SK-N-SH treated with all-trans-retinoic acid at 6 μM for 48 hours (cell line): ENCODE data around the gene ARHGEF7.

Experiments
- ATAC-seq: fragments of 200-7000 bp; cut with Tn5 transposase; 3 replicates; pipeline ENCODE4 v1.9.1; 2020; ENCODE audit warnings: mild to moderate bottlenecking, moderate library complexity
- ARNTL ChIP-seq: fragments of 450-650 bp; formaldehyde crosslinking; IDR thresholded peaks from 2 replicates; pipeline ENCODE4 v1.5.0; 2020; ENCODE audit warnings: low read depth, mild to moderate bottlenecking, moderate library complexity, borderline replicate concordance
- BACH2 ChIP-seq: fragments of 250-450 bp; sonication (Bioruptor Pico); IDR thresholded peaks from 2 replicates; pipeline ENCODE4 v1.9.0; 2021; ENCODE audit warnings: mild to moderate bottlenecking, borderline replicate concordance
- CREB5 ChIP-seq: fragments of 250-450 bp; sonication (Bioruptor Pico); IDR thresholded peaks from 2 replicates; pipeline ENCODE4 v1.5.1; 2020; ENCODE audit warnings: low read depth, mild to moderate bottlenecking, moderate library complexity
- CSDC2 ChIP-seq: fragments of 250-450 bp; sonication (Bioruptor Pico); IDR thresholded peaks from 2 replicates; pipeline ENCODE4 v1.5.0; 2020; ENCODE audit warnings: mild to moderate bottlenecking, moderate library complexity
- CSRNP3 ChIP-seq: fragments of 250-450 bp; sonication (Bioruptor Pico); IDR thresholded peaks from 2 replicates; pipeline ENCODE4 v1.5.1; 2021; ENCODE audit warnings: mild to moderate bottlenecking, moderate library complexity
- ESRRG ChIP-seq: fragments of 250-450 bp; sonication (Bioruptor Pico); IDR thresholded peaks from 2 replicates; pipeline ENCODE4 v1.6.1; 2021; ENCODE audit warnings: mild to moderate bottlenecking
- GLIS3 ChIP-seq: fragments of 250-450 bp; sonication (Bioruptor Pico); IDR thresholded peaks from 2 replicates; pipeline ENCODE4 v1.5.0; 2020; ENCODE audit warnings: mild to moderate bottlenecking, moderate library complexity
- ISL1 ChIP-seq: fragments of 250-450 bp; sonication (Bioruptor Pico); IDR thresholded peaks from 2 replicates; pipeline ENCODE4 v2.1.2; 2022; ENCODE audit warnings: mild to moderate bottlenecking, moderate library complexity
- OSR1 ChIP-seq: fragments of 250-450 bp; sonication (Bioruptor Pico); IDR thresholded peaks from 2 replicates; pipeline ENCODE4 v1.8.0; 2022; ENCODE audit warnings: moderate library complexity, mild to moderate bottlenecking, inconsistent platforms
- SNAI2 ChIP-seq: fragments of 250-450 bp; sonication (Bioruptor Pico); IDR thresholded peaks from 2 replicates; pipeline ENCODE4 v1.5.0; 2020; ENCODE audit warnings: mild to moderate bottlenecking, moderate library complexity
- TOX ChIP-seq: fragments of 250-450 bp; sonication (Bioruptor Pico); IDR thresholded peaks from 2 replicates; pipeline ENCODE4 v1.8.0; 2021; ENCODE audit warnings: mild to moderate bottlenecking, moderate library complexity, borderline replicate concordance
- ZC3H10 ChIP-seq: fragments of 250-450 bp; sonication (Bioruptor Pico); IDR thresholded peaks from 2 replicates; pipeline ENCODE4 v1.5.1; 2021; ENCODE audit warnings: mild to moderate bottlenecking, moderate library complexity
- ZFP3 ChIP-seq: fragments of 250-450 bp; sonication (Bioruptor Pico); IDR thresholded peaks from 2 replicates; pipeline ENCODE4 v1.5.0; 2020; ENCODE audit warnings: mild to moderate bottlenecking, moderate library complexity
- ZFP30 ChIP-seq: fragments of 450-650 bp; formaldehyde crosslinking; IDR thresholded peaks from 2 replicates; pipeline ENCODE4 v1.5.0; 2022; ENCODE audit warnings: mild to moderate bottlenecking, moderate library complexity
- ZNF565 ChIP-seq: fragments of 450-650 bp; formaldehyde crosslinking; conservative IDR thresholded peaks from 2 replicates; pipeline ENCODE4 v1.5.0; 2020; ENCODE audit warnings: low read depth, mild to moderate bottlenecking, moderate library complexity
- ZNF8 ChIP-seq: fragments of 450-650 bp; formaldehyde crosslinking; IDR thresholded peaks from 2 replicates; pipeline ENCODE4 v1.5.0; 2020; ENCODE audit warnings: mild to moderate bottlenecking, moderate library complexity
- TF ChIP-seq, protein P1 (sequence below): fragments of 250-450 bp; sonication (Bioruptor Pico); IDR thresholded peaks from 2 replicates; pipeline ENCODE4 v1.8.0; 2020; ENCODE audit warnings: mild to moderate bottlenecking, moderate library complexity, borderline replicate concordance
- TF ChIP-seq, protein P2 (sequence below): fragments of 250-450 bp; sonication (Bioruptor Pico); IDR thresholded peaks from 2 replicates; pipeline ENCODE4 v1.8.0; 2021; ENCODE audit warnings: low read depth, mild to moderate bottlenecking, moderate library complexity, borderline replicate concordance

The ARHGEF7 gene

DNA sequence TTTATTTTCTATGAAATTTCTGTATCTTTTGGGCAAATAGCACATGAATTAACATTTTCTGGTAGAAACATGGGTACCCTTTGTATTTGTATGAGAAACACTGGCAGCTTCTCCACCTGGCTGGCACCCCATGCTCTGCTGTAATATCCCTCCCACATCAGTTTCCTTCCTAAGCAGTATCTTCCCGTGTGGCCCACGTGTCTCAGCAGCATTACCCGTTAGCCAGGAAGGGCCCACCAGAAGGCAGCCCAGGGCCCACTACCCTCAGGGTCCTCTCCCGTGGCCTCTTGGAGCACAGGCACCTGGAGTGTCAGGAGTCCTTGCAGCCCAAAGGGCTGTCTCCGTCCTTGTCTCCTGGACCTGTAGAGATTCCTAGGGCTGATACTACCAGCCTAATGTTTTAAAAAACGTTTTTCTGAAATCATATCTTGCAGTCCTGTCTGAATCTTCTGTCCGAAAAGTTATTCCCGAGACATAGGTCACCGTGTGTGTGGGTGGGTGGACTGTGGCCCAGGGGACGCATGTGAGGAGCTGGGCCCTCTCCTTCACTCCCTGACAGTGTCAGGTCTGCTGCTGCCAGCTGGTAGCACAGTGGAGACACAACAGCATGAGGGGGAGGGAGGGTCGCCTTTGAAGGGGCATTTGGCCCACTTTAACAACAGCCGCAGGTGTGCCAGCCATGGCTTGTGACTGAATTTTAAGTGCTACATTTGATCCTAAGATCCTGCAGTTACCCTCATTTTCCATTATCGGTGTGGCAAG, 183.3 kb downstream of the ARHGEF7 start (continued):
- TF ChIP-seq CSRNP3 (CRISPR knock-in tag) (no peak), SNAI2 (CRISPR knock-in tag) (no peak), CSDC2 (no peak), ZC3H10 (CRISPR knock-in tag) (no peak)
- TF ChIP-seq, protein P1, sequence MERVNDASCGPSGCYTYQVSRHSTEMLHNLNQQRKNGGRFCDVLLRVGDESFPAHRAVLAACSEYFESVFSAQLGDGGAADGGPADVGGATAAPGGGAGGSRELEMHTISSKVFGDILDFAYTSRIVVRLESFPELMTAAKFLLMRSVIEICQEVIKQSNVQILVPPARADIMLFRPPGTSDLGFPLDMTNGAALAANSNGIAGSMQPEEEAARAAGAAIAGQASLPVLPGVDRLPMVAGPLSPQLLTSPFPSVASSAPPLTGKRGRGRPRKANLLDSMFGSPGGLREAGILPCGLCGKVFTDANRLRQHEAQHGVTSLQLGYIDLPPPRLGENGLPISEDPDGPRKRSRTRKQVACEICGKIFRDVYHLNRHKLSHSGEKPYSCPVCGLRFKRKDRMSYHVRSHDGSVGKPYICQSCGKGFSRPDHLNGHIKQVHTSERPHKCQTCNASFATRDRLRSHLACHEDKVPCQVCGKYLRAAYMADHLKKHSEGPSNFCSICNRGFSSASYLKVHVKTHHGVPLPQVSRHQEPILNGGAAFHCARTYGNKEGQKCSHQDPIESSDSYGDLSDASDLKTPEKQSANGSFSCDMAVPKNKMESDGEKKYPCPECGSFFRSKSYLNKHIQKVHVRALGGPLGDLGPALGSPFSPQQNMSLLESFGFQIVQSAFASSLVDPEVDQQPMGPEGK (CRISPR knock-in tag): no peak

GRCh38 chr13:111302045-111302726, 187.1 kb downstream of the ARHGEF7 start:
- no peak for ATAC-seq
- no peak for TF ChIP-seq ZFP30 (CRISPR knock-in tag)
- no peak for TF ChIP-seq CREB5 (CRISPR knock-in tag)
- TF ChIP-seq BACH2: no peak
- TF ChIP-seq, protein P2, sequence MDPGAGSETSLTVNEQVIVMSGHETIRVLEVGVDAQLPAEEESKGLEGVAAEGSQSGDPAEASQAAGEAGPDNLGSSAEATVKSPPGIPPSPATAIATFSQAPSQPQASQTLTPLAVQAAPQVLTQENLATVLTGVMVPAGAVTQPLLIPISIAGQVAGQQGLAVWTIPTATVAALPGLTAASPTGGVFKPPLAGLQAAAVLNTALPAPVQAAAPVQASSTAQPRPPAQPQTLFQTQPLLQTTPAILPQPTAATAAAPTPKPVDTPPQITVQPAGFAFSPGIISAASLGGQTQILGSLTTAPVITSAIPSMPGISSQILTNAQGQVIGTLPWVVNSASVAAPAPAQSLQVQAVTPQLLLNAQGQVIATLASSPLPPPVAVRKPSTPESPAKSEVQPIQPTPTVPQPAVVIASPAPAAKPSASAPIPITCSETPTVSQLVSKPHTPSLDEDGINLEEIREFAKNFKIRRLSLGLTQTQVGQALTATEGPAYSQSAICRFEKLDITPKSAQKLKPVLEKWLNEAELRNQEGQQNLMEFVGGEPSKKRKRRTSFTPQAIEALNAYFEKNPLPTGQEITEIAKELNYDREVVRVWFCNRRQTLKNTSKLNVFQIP (CRISPR knock-in tag): no peak
- TF ChIP-seq ZNF565 (CRISPR knock-in tag): no peak
- TF ChIP-seq, all 23 proteins: peak for 0

- no peak for ATAC-seq
- TF ChIP-seq ZFP30 (CRISPR knock-in tag): no peak
- TF ChIP-seq SNAI2 (CRISPR knock-in tag): no peak
- TF ChIP-seq TOX: no peak
- no peak for TF ChIP-seq ARNTL (CRISPR knock-in tag)
- no peak for TF ChIP-seq ZFP3 (CRISPR knock-in tag)
- TF ChIP-seq, protein P2 (CRISPR knock-in tag): no peak
- no peak for TF ChIP-seq GLIS3 (CRISPR knock-in tag)
These were observed 188.4 kb downstream of the ARHGEF7 start for GRCh38 chr13:111303559-111303958.

GRCh38 chr13:111304041-111304544, 189.0 kb downstream of the ARHGEF7 start:
- TF ChIP-seq OSR1 (CRISPR knock-in tag): no peak
- TF ChIP-seq ESRRG (CRISPR knock-in tag): no peak
- no peak for TF ChIP-seq TOX
- no peak for TF ChIP-seq CREB5 (CRISPR knock-in tag)
- TF ChIP-seq, protein P2 (CRISPR knock-in tag): no peak
- no peak for TF ChIP-seq ZFP30 (CRISPR knock-in tag)
- TF ChIP-seq GLIS3 (CRISPR knock-in tag): no peak
- no peak for TF ChIP-seq ZNF8 (CRISPR knock-in tag)
- no peak for TF ChIP-seq ISL1 (CRISPR knock-in tag)
- TF ChIP-seq, all 23 proteins: peak for 0
- no peak for ATAC-seq
